ENCODE data around the gene MRTO4.
"Not testable (repeated sequence)": the region's sequence is repeated elsewhere in the genome, so short reads cannot be mapped to it uniquely, and the experiment has no call there.

MRTO4 gene

DNA sequence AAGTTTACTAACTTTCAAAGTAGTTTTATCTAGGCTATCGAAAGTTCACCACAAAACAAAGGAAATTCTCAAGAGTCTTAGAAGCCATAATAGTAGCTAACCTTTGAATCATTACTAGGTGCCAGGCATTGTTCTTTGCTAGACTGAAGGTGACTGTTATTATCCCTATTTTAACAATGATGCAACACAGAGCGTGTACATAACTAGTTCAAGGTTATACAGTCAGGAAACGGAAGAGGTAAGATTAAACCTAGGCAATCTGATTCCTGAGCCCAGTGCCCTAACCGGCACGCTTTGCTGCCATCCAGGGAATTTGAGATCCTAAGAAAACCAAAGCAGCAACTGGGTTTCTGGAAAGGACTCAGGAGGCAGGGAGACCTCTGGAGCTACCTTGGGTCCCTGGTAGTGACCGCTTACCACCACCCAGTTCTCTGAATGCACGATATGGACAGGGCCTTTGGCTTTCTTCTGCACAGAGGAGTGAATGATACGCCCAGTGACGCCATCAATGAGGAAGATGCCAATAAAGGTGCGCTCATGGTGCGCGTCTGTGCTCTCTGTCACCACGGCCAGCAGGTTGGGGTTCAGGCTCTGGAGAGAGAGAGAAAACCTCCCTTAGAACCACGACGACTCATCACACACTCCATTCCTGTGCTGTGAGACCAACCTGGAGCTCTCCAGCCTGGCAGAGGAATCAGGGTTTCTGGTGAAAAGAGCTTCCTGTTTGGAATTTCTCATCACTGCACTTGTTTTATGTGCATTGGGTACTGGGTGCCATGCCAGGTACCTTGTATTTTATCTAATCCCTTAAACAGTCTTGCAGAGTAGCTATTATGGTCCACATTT, 28.4 kb upstream of the MRTO4 start:
- no peak for DNase-seq (ENCODE audit: low read depth)

DNA sequence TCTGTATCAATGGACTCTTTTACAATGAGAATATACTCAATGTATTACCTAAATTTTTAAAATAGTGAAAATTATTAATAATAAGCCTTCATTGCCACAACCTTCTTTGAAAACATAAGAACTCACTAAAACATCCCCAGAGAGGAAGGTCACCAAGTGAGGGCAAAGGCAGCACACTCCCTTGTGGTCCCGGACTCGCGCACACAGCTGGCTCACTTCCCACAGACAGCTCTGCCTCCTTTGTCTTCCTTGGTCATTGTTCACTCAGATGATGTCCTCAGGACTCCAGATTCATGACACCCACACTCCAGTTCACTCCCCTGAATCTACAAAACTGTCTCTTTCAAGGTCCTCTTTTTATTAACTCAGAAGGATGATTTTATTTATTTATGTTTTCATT, 22.4 kb upstream of the MRTO4 start:
- DNase-seq (ENCODE audit: low read depth), result no peak

DNA sequence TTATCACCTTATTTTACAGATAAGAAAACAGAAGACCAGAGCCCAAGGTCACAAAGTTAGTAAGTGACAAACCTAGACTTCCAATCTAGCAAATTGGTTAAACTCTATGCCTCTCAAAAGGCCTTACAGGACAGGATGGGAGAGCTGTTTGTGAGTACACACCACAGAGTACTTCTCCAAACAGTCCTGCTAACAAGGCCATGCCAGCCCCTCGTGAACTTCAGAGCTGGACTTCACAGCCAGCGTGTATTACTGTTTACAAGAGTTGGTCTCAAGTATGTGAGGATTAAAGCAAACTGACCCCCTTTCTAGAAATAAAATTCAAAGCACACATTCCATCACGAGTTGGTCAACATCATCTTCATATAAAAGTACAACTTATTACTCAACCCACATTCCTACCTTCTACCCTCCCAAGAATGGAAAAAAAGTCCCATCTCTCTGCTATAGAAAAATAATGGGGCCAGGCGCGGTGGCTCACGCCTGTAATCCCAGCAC, 21.7 kb upstream of the MRTO4 start:
- DNase-seq (ENCODE audit: low read depth), result no peak

DNA sequence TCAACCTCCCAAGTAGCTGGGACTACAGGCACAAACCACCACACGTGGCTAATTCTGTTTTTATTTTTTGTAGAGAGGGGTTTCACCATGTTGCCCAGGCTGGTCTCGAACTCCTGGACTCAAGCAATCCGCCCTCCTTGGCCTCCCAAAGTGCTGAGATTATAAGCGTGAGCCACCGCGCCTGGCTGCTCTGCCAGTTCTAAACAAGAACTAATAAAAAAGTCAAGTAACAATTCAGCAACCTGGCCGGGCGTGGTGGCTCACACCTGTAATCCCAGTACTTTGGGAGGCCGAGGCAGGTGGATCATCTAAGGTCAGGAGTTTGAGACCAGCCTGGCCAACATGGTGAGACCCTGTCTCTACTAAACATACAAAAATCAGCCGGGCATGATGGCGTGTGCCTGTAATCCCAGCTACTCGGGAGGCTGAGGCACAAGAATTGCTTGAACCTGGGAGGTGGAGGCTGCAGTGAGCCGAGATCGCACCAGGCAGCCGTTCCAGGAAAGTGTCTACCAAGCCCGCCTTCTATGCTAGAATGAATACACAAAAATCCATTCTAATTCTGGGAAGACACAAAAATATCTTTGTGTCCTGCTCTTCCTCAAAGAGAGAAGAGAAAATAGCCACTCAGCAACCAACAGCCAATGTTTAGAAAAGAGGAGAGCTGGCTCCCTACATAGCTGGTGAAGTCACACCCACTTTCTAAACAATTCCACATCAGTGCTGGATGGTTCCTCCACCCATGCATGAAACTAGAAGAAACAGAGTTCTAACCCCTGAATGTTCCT, 19.7 kb upstream of the MRTO4 start:
- not testable (repeated sequence) for DNase-seq (ENCODE audit: low read depth)

DNA sequence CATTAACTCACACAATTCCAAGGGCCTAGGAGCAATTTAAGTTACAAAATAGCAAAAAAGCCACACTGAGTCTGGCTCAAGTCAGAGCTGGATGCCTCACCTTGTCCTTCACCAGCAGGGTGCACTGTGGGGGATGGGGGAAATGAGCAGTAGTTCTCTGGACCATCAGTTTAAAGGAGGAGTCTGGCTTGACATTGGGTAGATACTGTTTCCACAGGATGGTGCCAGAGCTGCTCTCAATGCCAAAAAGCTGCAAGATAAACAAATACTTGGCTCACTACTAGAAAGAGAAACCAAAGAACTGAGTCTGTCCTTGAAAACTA, 19.1 kb upstream of the MRTO4 start:
- no peak for DNase-seq (ENCODE audit: low read depth)

DNA sequence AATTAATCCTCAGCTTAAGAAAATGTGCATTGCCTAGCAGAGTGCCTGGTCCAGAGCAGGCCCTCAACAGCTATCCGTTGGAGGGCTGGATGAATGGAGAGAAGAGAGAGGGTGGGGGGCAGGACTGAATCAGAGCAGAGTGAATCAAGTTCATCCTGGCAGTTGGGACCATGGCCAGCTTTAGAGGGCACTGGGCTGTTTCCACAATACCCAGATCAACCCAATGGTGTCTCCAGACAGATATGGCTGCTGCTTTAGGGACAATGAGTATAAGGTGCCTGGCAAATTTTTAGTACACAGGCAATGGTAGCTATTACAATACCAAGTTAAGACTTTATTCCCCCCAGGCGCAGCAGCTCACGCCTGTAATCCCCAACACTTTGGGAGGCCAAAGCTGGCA, 17.4 kb upstream of the MRTO4 start:
- no peak for DNase-seq (ENCODE audit: low read depth)

DNA sequence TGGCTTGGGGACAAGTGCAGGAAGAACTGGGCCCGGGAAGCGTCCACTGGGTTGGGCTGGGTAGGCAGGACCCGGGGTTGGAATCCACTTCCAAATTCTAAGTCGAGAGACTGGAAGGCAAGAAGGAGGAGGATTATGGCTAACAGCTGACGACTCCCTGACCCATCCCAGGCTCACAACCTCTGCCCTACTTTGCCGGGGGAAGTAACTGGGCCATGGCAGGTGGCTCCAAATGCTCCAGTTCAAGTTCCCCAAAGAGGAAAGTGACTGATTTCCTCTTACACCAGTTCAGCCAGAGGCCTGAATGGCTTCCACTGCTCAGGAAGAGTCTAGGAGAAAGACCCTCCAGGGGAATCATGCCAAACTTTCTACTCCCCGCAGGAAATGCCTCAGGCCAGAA, 11.7 kb upstream of the MRTO4 start:
- DNase-seq (ENCODE audit: low read depth), result no peak

DNA sequence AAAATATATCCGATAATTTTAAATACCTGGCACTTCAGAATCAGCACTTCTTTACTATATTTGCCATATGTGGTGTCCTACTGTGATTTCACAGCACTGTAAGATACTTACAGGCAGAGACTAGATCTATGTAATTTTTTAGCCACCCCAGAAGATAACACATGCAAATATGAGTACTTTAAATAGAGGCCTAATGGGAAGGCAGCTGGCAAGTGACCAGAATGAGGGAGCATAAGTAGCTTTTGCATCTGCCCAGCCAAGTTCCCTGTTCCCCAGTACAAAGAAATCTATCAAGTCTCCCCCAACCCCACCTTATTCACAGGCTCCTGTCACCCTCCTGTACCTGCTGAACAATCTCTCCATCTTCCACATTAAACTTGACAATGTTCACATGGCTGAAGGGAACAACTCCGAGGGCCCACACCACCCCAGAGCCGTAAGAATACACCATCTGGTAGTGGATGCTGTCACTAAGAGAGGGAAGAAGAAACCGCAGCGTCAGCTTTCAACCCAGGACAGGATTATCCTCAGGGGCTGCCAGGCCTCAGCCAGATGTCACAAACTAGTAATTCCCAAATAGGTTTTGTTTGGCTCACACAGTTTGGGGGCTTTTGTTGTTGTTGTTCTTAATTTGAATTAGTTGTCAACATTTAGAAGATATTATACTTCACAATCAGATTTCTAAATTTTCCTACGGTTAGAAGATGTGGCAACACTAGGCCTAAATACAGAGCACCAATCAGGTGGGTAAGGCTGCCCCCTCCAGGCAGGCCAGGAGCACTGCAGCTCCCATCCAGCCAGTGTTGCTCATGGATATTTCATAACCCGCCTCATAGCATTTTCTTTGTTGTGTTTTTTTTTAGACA, 10.7 kb upstream of the MRTO4 start:
- DNase-seq (ENCODE audit: low read depth), result no peak

DNA sequence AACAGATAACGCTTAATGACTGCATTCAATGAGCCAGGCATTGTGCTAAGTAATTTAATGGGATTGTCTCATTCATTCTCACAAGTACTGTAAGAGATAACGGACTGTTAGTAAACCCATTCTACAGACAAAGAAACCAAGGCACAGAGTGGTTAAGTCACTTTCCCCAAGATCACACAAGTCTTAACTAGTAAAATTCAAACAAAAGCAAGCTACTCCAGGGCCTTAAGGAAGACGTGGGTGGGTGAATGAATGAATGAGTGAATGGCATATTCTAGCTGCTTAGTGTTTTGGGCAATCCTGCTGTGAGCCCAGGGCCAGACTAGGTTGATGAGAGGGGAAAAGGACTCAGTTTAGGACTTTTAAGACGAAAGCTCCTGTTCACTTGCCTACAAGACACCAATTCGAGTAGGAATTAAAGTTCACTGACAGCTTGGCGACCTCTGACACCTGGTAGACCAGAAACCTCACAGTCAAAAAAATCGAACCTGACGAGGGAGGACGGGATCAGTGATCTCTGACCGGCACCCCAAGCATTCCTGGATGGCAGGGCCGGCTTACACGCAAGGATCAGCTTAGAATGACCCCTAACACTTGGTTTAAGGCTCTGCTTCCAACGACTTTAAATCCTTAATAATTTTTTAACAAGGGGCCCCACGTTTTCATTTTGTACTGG, 838 bp upstream of the MRTO4 start:
- DNase-seq (ENCODE audit: low read depth), result no peak

DNA sequence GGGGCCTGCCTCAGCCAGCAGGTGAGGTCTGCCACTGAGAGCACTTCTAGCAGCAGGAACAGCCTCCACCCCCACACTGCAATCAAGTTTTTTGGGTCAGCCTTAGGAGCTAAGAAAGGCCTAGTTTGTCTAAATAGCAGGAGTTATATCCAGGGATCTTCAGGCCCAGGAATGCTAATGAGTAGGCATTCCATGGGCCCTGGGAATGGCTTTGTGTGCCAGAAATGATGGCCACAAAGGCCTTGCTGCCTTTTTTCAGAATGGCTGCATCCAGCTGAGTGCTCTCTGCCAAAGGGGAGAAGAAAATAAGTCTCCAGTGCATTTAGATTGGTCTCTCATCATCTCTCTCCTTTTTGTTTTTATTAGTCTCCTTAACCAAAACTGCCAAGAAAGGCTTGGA, 2.8 kb downstream of the MRTO4 start:
- DNase-seq (ENCODE audit: low read depth), result no peak

DNA sequence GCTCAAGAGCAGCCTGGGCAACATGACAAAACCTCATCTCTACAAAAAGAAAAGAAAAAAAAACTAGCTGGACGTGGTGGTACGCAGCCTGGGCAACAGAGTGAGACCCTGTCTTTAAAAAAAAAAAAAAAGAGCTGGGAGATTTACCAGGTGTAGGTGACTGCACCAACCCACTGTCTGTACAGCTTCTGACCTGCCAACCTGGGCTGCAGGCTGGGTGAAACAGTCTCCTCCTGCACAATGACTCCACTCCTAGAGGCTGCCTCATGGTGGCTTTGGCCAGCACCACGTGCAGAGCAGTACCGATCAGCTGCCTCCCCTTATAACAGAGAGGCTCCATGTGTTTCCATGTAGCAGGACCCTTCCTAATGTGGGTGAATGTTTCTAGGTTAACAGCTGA, 3.7 kb downstream of the MRTO4 start:
- no peak for DNase-seq (ENCODE audit: low read depth)

DNA sequence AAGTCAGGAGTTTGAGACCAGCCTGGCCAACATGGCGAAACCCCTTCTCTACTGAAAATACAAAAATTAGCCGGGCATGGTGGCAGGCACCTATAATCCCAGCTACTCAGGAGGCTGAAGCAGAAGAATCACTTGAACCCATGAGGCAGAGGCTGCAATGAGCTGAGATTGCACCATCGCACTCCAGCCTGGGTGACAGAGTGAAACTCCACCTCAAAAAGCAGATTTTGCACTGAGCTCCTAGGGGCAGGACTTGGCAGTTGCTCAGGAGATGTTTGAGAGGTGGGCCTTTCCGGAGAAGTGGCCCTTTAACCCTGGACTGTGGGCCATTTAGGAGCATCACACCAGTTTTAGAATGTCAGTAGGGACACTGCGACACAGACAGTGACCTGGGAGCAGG, 4.7 kb downstream of the MRTO4 start:
- not testable (repeated sequence) for DNase-seq (ENCODE audit: low read depth)

DNA sequence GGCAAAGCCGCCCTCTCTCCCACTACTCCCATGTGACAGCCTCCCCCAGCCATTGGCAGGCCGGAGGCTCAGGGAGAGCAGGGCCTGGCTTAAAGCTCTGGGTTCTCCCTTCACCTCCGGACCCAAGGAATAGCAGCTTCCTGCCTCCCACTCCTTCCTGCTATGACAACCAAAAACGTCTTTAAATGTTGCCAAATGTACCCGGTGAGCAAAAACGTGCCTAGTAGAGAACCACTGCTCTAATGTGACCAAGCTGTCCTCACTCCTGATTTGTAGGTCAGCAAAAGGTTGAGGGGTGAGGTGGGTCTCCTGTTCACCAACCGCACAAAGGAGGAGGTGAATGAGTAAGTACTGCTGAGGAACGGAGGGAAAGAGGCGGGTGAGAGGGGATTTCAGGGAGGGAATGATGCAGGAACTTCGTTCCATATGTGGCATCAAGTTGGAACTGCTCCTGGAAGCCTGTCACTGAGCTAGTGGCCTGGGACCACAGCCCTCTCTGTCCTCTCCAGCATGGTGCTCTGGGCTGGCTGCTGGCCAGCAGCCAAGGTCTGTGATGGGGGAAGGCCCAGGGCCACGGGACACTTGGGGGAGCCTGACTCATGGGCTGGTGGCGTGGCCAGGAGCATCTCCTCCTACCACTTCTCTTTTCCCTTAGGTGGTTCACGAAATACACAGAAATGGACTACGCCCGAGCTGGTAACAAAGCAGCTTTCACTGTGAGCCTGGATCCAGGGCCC, 5.7 kb downstream of the MRTO4 start:
- no peak for DNase-seq (ENCODE audit: low read depth)

DNA sequence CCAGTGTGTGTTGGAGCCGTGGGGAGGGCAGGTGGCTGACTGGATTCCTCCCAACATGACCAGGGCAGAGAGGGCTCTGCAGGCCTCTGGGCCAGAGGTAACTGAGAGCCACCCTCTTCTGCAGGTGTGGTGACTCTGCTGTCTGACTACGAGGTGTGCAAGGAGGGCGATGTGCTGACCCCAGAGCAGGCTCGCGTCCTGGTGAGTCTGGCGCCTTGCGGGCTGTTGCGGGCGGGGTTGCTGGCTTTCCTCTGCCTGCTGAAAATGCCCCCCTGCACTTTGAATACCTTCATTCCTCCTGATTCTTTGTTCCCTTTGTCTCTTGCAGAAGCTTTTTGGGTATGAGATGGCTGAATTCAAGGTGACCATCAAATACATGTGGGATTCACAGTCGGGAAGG, 6.7 kb downstream of the MRTO4 start:
- DNase-seq (ENCODE audit: low read depth), result no peak

DNA sequence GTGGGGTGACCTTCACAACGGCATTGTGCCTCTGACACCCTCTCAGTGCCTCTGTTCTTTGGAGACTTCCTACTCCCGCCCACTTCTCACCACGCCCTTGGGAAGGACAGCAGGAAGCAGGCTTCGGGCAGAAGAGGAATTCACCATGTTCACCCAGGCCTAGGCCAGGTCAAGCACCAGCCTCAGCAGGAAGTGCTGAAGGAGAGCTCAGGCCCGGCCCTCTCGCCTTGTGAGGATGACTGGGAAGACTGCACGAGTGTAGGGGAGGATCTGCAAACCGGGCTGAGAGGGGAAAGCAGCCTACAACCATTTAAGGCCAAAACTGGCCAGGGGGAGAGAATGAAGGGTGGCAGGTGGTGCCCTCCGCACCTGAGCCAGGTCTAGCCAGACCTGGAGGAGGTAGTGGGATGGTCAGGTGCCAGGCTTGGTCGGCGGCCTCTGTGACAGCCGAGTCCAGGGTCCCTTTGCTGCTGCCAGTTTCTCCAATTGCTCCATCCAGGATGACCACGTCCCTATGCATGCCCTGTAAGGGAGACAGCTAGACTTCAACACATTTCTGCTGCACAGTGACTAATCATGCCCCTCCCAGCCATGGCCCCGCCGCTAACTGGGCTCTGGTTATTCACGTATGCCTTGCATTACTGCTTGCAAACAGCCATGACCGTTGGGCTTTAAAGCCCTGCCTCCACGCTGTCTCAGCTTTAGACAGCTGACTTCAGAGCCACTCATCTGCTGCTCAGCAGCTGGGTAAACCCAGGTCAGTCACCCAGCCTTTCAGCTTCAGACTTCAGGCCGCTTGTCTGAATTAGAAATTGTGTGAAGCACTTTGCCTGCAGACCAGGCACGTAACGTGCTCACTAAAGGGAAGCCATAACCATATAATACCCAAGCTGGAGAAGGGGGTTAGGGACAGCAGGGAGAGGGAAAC, 8.9 kb downstream of the MRTO4 start:
- DNase-seq (ENCODE audit: low read depth), result peak; percentile 85

DNA sequence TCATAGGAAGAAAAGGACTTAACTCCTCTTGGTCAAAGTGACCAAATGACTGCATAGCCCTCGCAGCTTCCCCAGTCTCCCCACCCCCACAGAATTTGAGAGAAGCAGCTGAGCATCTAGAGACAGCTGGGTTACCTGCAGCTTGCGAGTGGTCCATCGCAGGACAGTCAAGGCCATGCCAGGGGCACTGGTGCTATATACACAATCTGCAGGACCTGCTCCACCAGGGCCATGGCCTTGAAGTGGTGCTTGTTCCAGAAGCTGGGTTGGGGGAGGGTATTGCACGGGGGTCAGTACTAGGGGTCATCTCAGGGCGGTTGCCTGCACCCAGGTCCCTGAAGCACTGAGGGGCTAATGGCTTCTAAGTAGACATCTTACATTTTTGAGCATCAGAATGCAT, 10.4 kb downstream of the MRTO4 start:
- DNase-seq (ENCODE audit: low read depth), result no peak

DNA sequence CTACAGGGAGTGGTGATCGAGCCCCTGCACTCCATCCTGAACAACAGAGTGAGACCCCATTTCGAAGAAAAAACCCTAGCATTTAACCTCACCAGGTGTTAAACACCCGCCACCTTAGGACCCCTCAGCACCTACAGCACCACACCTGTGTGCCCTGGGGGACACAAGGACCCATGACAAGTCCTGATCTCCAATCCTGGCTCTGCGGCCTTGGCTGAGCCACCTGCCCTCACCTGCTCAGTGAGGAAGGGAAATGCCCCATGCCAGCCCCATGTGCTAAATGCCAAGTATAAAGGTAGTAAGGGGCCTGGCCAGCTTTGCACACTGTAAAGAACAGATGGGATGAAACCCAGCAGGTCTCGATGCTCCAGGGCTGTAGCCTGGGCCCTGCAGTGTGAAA, 11.1 kb downstream of the MRTO4 start:
- DNase-seq (ENCODE audit: low read depth), result no peak

DNA sequence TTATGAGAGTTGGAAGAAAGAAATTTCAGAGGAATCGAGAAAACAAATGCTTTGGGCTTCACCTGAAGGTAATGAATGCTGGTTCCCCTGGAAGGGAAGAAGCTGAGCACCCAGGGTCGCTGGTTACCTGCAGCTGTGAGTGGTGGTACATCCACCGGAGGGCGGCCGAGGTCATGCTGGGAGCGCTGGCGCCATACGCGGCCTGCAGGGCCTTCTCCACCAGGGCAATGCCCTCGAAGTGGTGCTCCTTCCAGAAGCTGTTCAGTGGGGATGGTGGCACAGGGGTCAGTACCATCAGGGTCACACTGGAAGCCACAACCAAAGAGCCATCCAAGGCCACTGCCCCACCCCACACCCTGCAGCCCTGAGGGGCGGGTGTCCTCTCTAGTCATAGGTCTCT, 16.8 kb downstream of the MRTO4 start:
- no peak for DNase-seq (ENCODE audit: low read depth)

DNA sequence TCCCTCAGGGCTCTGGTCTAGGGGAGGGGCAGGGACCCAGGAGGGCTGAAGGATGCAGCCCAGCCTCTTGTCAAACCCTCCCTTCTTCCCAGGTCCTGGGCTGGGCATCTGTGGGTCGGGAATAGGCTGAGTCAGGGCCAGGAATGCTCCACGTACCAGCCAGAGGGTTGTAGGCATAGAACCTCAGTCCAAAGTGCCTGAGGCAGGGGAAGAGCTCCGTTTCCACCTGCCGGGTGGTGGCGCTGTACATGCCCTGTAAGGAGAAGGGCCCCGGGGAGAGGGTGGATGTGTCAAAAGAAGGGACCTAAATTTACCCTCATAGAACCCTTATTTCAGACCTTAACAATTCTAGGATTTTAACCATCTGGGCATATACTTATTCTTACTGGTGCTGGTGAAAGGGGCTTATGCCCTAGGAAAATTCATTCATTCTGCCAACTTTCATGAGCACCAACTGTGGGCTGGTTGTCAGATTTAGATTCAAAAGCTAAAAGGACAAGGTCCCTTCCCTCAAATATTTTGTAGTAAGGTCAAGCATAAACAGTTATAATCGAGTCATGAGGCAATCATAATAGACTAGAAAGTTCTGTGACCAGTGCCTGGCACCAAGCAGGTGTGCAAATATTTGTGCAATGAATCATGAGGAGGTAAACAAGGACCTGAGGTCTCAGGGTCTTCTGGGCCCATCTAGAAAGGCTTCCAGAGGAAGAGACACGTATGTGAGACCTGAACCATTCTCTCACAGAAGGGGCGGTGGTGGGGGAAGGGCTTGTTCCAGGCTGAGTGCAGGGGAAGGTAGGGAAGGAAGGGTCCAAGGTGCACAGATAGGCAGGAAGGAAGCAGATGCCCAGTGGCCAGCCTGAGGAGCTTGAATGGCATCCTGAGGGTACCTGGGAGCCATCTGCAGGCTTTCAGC, 18.1 kb downstream of the MRTO4 start:
- not testable (repeated sequence) for DNase-seq (ENCODE audit: low read depth)

Data from GM04503 (cell line).